ENCODE measurements around the gene PNMA8A. TPM values are rescaled to one million over a fixed set of nuclear protein-coding genes. Genes with fewer than 3 reads are reported as not detected.

PNMA8A gene
- total and polyA plus RNA-seq, 2 experiments from 2014 or later: 5.5 to 11.2 TPM

DNA sequence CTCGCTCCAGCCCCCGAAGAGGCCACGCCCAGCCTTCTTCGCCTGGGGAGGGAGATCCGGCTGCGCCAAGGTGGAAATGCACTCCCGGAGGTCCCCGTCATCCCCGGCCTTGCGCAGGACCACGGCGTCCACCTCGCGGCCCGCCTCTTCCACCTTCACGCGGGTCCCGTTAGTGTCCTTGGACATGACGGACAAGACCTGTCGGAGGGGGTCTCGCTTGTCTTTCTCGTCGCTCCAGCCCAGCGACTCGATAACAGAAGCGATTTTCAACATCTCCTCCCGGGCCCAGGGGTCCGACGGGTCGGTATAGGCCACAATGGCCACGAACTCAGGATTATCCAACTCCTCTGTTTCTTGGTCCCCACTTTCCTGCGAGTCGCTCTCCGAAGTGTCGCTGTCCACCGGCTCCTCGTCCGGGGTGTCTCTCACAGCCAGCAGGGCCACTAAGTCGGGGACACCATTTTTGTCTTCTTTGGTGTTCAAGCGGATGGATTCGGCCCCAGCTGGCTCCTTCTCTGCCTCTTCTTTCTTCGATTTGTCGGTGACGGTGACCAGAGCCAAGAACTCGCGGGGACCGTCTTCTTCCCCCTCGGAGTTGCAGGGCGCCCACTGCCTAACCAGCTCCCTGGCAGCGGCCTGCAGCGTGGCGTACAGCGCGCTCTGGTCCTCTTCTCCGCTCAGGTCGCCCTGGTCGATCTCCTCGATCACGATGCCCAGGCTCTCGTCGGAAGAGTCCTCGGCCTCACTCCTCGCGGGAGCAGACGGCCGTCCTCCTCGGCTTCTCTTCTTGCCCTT is 23.0 kb upstream of the PNMA8A start:
- Histone ChIP-seq H2AFZ (no peak overlapping the region), H3K27me3 (peaks cover 25% of the 10 kb centered on the region), H3K9me3 (ENCODE audit: low read depth) (no peaks in the 10 kb centered on the region), H3K4me1 (ENCODE audit: insufficient read depth) (peaks cover 23% of the 10 kb centered on the region), H3K36me3 (replicated peaks; ENCODE audit: insufficient read depth, low read depth) (no peaks in the 10 kb centered on the region), H3K27ac (no peak overlapping the region), H3K4me3 (no peak overlapping the region), H4K20me1 (ENCODE audit: insufficient read depth, poor library complexity, severe bottlenecking) (no peaks in the 10 kb centered on the region), H3K9me2 (replicated peaks; ENCODE audit: insufficient read depth) (no peaks in the 10 kb centered on the region), H3K4me2 (no peak overlapping the region), H3K79me2 (no peaks in the 10 kb centered on the region)
- 96% methylated on average over 65 of the region's 67 CpGs for WGBS (ENCODE audit: low lambda C conversion rate, missing lambda C conversion rate)
- no peak for DNase-seq (ENCODE audit: low spot score)
- no peak for TF ChIP-seq EZH2phosphoT487 (IDR thresholded peaks at IDR 0.05; ENCODE audit: low read depth, severe bottlenecking, unreplicated experiment)
- no peak for TF ChIP-seq EZH2 (IDR thresholded peaks at IDR 0.05; ENCODE audit: borderline replicate concordance)
- TF ChIP-seq, protein P1, sequence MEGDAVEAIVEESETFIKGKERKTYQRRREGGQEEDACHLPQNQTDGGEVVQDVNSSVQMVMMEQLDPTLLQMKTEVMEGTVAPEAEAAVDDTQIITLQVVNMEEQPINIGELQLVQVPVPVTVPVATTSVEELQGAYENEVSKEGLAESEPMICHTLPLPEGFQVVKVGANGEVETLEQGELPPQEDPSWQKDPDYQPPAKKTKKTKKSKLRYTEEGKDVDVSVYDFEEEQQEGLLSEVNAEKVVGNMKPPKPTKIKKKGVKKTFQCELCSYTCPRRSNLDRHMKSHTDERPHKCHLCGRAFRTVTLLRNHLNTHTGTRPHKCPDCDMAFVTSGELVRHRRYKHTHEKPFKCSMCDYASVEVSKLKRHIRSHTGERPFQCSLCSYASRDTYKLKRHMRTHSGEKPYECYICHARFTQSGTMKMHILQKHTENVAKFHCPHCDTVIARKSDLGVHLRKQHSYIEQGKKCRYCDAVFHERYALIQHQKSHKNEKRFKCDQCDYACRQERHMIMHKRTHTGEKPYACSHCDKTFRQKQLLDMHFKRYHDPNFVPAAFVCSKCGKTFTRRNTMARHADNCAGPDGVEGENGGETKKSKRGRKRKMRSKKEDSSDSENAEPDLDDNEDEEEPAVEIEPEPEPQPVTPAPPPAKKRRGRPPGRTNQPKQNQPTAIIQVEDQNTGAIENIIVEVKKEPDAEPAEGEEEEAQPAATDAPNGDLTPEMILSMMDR (IDR thresholded peaks at IDR 0.05; ENCODE audit: poor library complexity): no peak

DNA sequence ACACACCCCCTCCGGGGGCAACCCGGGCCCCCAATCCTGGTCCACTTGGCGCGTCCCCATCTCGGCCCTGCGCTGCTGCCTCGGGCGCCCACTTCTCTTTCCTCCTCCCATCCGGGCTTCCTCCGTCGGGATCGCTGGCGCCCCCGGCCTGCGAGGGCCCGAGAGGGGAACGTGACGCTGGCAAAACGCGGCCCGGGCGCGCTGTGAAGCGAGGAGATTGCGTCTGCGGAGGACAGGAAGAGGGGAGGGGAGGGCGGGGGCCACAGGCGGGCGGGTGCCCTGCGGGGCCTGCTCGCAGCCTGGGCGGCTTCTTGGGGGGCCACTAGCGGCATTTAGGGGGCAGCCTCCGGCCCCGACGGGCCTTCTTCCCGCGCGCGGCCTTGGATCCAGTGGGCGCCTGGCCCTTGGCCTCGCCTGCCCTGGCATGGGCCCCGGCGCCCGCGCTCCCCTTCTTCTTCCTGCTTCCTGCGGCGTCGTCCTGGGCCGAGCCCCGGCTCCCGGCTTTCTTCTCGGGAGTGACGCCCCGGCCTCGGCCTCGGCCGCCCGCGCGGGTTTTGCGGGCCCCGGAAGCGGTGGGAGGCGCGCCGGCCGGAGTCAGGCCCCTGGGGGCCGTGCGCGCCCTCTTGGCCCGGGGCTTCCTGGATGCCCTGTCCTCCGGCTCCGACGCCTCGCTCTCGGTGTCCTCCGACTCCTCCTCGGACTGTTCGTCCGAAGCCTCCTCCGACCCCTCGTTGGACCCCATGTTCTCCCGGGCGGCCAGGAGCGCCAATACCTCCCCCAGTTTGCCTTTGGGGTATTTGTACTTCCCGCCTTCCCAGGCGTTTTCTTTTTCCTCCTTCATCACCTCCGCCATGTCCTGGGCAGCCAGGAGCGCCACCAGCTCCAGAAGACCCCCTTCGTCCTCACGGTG is 22.1 kb upstream of the PNMA8A start:
- peaks cover 23% of the 10 kb centered on the region for H3K4me1 ChIP-seq (ENCODE audit: insufficient read depth)
- no peak overlapping the region for H3K27ac ChIP-seq
- H2AFZ ChIP-seq: no peak overlapping the region
- no peak overlapping the region for H3K4me3 ChIP-seq
- no peak for DNase-seq (ENCODE audit: low spot score)
- TF ChIP-seq EZH2 (IDR thresholded peaks at IDR 0.05; ENCODE audit: borderline replicate concordance) (no peak), EZH2phosphoT487 (IDR thresholded peaks at IDR 0.05; ENCODE audit: low read depth, severe bottlenecking, unreplicated experiment) (no peak)
- TF ChIP-seq, protein P1 (IDR thresholded peaks at IDR 0.05; ENCODE audit: poor library complexity): no peak
- H3K79me2 ChIP-seq: no peaks in the 10 kb centered on the region
- peak overlapping the region; percentile 65 for H3K4me2 ChIP-seq
- H3K9me3 ChIP-seq (ENCODE audit: low read depth): no peaks in the 10 kb centered on the region
- H4K20me1 ChIP-seq (ENCODE audit: insufficient read depth, poor library complexity, severe bottlenecking): no peaks in the 10 kb centered on the region
- 46% methylated on average over 39 of the region's 92 CpGs for WGBS (ENCODE audit: low lambda C conversion rate, missing lambda C conversion rate)
- peaks cover 33% of the 10 kb centered on the region for H3K27me3 ChIP-seq
- no peaks in the 10 kb centered on the region for H3K9me2 ChIP-seq (replicated peaks; ENCODE audit: insufficient read depth)
- H3K36me3 ChIP-seq (replicated peaks; ENCODE audit: insufficient read depth, low read depth): no peaks in the 10 kb centered on the region

DNA sequence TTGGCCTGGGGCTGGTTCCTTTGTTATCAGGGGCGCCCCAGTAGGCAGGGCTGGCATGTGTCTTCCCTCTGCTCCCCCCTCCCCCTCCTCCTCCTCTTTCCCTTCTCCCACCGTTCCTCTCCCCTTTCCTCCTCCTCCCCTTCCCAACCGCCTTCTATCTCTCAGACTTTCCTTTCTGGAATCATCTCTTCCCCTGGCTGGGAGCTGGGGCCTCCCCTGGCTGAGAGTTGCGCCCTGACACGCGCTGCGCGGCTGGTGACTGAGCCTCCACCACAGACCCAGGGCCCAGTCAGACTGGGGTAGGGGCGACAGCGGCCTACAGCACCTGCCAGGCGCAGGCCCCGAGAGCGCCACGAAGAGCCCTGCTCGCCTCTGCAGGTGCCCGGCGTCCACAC is 21.5 kb upstream of the PNMA8A start:
- H3K4me3 ChIP-seq: no peak overlapping the region
- H2AFZ ChIP-seq: no peak overlapping the region
- no peaks in the 10 kb centered on the region for H4K20me1 ChIP-seq (ENCODE audit: insufficient read depth, poor library complexity, severe bottlenecking)
- H3K9me2 ChIP-seq (replicated peaks; ENCODE audit: insufficient read depth): no peaks in the 10 kb centered on the region
- H3K9me3 ChIP-seq (ENCODE audit: low read depth): no peaks in the 10 kb centered on the region
- no peaks in the 10 kb centered on the region for H3K79me2 ChIP-seq
- TF ChIP-seq, protein P1 (IDR thresholded peaks at IDR 0.05; ENCODE audit: poor library complexity): no peak
- no peak for TF ChIP-seq EZH2 (IDR thresholded peaks at IDR 0.05; ENCODE audit: borderline replicate concordance)
- peaks cover 23% of the 10 kb centered on the region for H3K4me1 ChIP-seq (ENCODE audit: insufficient read depth)
- H3K36me3 ChIP-seq (replicated peaks; ENCODE audit: insufficient read depth, low read depth): no peaks in the 10 kb centered on the region
- H3K27ac ChIP-seq: no peak overlapping the region
- WGBS (ENCODE audit: low lambda C conversion rate, missing lambda C conversion rate): 46% methylated on average over 16 of the region's 17 CpGs
- H3K27me3 ChIP-seq: peaks cover 33% of the 10 kb centered on the region
- no peak for DNase-seq (ENCODE audit: low spot score)
- H3K4me2 ChIP-seq: peak overlapping the region; percentile 65

Measured in hepatocyte (in vitro differentiated cells).